C4-2B (cell line): Measurements from ENCODE around the gene HOMEZ.

Experiments used
- ZFX ChIP-seq: fragments of 450-650 bp; IDR thresholded peaks from 2 replicates; pipeline ENCODE4 v1.6.1; 2017
- TF ChIP-seq, protein P1 (sequence below): fragments of 450-650 bp; conservative IDR thresholded peaks from 2 replicates; pipeline ENCODE4 v1.5.1; 2017; ENCODE audit warnings: mild to moderate bottlenecking

- TF ChIP-seq, protein P1, sequence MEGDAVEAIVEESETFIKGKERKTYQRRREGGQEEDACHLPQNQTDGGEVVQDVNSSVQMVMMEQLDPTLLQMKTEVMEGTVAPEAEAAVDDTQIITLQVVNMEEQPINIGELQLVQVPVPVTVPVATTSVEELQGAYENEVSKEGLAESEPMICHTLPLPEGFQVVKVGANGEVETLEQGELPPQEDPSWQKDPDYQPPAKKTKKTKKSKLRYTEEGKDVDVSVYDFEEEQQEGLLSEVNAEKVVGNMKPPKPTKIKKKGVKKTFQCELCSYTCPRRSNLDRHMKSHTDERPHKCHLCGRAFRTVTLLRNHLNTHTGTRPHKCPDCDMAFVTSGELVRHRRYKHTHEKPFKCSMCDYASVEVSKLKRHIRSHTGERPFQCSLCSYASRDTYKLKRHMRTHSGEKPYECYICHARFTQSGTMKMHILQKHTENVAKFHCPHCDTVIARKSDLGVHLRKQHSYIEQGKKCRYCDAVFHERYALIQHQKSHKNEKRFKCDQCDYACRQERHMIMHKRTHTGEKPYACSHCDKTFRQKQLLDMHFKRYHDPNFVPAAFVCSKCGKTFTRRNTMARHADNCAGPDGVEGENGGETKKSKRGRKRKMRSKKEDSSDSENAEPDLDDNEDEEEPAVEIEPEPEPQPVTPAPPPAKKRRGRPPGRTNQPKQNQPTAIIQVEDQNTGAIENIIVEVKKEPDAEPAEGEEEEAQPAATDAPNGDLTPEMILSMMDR, result no peak
- TF ChIP-seq ZFX, result no peak
Observed at GRCh38 chr14:23259426-23259825, 26.5 kb downstream of the HOMEZ start.
